HG02588 (cell line): Measurements from ENCODE around the gene PLEKHG4.

ENCODE experiments used
- ATAC-seq: cut with Tn5 transposase; IDR thresholded peaks from one replicate; pipeline ENCODE4 v1.9.1; 2021; ENCODE audit warnings: mild to moderate bottlenecking, moderate library complexity; ENCODE audit not compliant: unreplicated experiment

The PLEKHG4 gene

GRCh38 chr16:67259705-67260104 is 19.6 kb upstream of the PLEKHG4 start:
- ATAC-seq, result no peak

- no peak for ATAC-seq
Observed at GRCh38 chr16:67260426-67261063, 18.8 kb upstream of the PLEKHG4 start.

- ATAC-seq, result no peak
Observed at GRCh38 chr16:67263201-67263600, 16.1 kb upstream of the PLEKHG4 start.

DNA sequence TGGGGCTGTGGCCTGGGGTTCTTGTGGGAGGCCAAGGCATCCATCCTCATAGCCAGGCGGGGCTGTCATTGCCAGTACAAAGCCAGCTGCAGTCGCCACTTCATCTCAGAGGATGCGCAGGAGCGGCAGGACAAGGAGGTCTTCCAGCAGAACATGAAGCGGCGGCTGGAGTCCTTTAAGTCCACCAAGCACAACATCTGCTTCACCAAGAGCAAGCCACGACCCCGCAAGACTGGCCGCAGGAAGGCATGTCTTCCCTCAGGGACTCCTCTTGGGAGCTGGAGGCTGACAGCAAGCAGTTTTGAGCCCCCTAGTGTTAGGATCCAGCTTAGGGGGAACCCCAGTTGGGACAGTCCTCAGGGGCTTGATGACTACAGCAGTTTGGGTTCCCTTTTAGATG is 15.1 kb upstream of the PLEKHG4 start:
- no peak for ATAC-seq

- ATAC-seq, result no peak
Observed at GRCh38 chr16:67264866-67265265, 14.5 kb upstream of the PLEKHG4 start.

- ATAC-seq, result no peak
Observed at GRCh38 chr16:67265834-67266233, 13.5 kb upstream of the PLEKHG4 start.

GRCh38 chr16:67268136-67268579 is 11.2 kb upstream of the PLEKHG4 start:
- ATAC-seq, result no peak

DNA sequence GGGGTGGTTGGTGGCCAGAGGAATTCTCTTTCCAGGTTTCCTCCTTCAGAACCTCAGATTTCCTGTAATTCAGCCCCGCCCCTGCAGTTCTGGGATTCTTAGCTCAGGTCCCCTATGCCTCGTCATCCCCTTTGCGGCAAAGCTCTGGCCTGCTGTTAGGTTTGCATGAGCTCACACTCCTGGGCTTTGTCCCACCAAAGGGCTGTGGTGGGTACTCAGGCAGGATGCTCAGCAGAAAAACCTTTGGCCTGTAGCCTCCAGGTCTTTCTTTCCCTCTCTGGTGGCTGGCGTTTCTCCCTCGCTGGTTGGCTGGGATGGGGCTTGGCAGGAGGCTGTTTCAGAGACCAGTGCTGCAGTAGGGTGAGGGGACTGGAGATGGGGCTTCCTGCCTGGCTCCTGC is 9.6 kb upstream of the PLEKHG4 start:
- ATAC-seq, result no peak

- ATAC-seq, result no peak
Observed at GRCh38 chr16:67270931-67271338, 8.4 kb upstream of the PLEKHG4 start.

GRCh38 chr16:67271446-67271845 is 7.9 kb upstream of the PLEKHG4 start:
- ATAC-seq, result no peak

- ATAC-seq, result no peak
Observed at GRCh38 chr16:67275321-67275720, 4.0 kb upstream of the PLEKHG4 start.

GRCh38 chr16:67277294-67277998 is 1.9 kb upstream of the PLEKHG4 start:
- ATAC-seq, result no peak

- ATAC-seq, result no peak
Observed at GRCh38 chr16:67277999-67278772, 1.1 kb upstream of the PLEKHG4 start.

GRCh38 chr16:67278773-67279295 is 498 bp upstream of the PLEKHG4 start:
- ATAC-seq, result peak; percentile 25

GRCh38 chr16:67280090-67281015 is 1.0 kb downstream of the PLEKHG4 start:
- ATAC-seq, result no peak

- no peak for ATAC-seq
Observed at GRCh38 chr16:67281536-67282446, 2.5 kb downstream of the PLEKHG4 start.

DNA sequence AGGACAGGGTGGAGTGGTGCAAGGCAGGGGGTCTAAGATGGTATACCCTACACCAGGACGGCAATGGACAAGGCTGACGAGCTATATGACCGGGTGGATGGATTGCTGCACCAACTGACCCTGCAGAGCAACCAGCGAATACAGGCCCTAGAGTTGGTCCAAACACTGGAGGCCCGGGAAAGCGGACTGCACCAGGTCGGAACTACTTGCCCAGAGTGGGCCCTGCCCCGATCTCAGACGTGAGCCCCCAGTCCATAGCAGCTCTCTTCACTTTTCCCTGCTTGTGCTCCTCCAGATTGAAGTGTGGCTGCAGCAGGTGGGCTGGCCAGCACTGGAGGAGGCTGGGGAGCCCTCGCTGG is 3.1 kb downstream of the PLEKHG4 start:
- no peak for ATAC-seq

- no peak for ATAC-seq
Observed at GRCh38 chr16:67283039-67283825, 3.9 kb downstream of the PLEKHG4 start.
